Thoracic aorta (tissue), 2 donors: ENCODE results near the gene NEDD4L. TPM values are rescaled to one million over a fixed set of nuclear protein-coding genes. Genes with fewer than 3 reads are reported as not detected.

ENCODE experiments used
- ATAC-seq: fragments of 150-250 bp; one replicate; pipeline ENCODE4 v1.8.0; 2017; ENCODE audit warnings: low read depth; ENCODE audit not compliant: insufficient number of reproducible peaks, low FRiP score
- DNase-seq: peaks from one replicate; pipeline ENCODE4 v3.0.0-alpha.2; 2020; ENCODE audit warnings: low spot score
- H3K27ac ChIP-seq, 2 donors: fragments of 200-600 bp; sonication (generic); 1 replicate in 1 of 2; 2 replicates in 1 of 2; pipeline ENCODE4 v1.5.1; 2016; ENCODE audit warnings: mild to moderate bottlenecking in 2 of 2, moderate library complexity in 2 of 2
- H3K27me3 ChIP-seq: fragments of 200-600 bp; sonication (generic); replicated peaks from 2 replicates; pipeline ENCODE4 v1.6.0; 2016; ENCODE audit warnings: mild to moderate bottlenecking; ENCODE audit not compliant: insufficient read depth
- H3K36me3 ChIP-seq: fragments of 200-600 bp; sonication (generic); one replicate; pipeline ENCODE4 v1.5.1; 2016
- H3K4me1 ChIP-seq, 2 donors: fragments of 200-600 bp; sonication (generic); 1 replicate in 1 of 2; 2 replicates in 1 of 2; pipeline versions ENCODE4 v1.5.1 to v1.6.0; 2016; ENCODE audit warnings: low read depth in 2 of 2, mild to moderate bottlenecking in 1 of 2; ENCODE audit not compliant: control insufficient read depth in 1 of 2
- H3K4me3 ChIP-seq: fragments of 200-600 bp; sonication (generic); 2 replicates; pipeline ENCODE4 v1.5.1; 2016; ENCODE audit warnings: mild to moderate bottlenecking
- H3K9me3 ChIP-seq: fragments of 200-600 bp; sonication (generic); 2 replicates; pipeline ENCODE4 v1.5.1; 2016
- total RNA-seq, 2 donors: library from RNA; depleted of rRNA; stranded (reverse); fragments of >200 nt; gene quantifications; one replicate each; pipeline versions ENCODE4 v1.1.0 to v1.2.3, GENCODE V29; 2016
- TF ChIP-seq, protein P1 (sequence below): fragments of 200-600 bp; sonication (generic); IDR thresholded peaks from one replicate; pipeline ENCODE4 v1.5.1; 2019; ENCODE audit warnings: antibody characterized with exemption

Gene NEDD4L
- total RNA-seq, 2 donors from 2014 or later = 13.9 to 22.9 TPM

DNA sequence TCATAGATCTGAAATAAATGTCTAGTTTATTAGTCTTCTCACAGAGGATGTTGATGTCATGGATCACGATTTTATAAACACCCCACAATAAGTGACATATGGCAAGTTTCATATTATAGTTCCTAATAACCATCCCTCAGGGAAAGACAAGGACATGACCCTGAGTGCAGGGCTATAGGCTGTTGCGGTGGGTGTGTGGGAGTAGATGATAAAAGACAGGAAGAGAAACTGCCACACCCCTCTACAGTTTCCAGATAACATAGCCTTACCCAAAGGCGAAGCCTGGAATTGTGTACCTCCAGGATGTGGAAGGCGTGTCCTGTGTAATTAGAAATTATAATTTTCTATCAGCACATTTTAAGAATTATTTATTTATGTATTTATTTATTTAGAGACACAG lies 2.4 kb upstream of the NEDD4L start:
- Histone ChIP-seq H3K4me3 (no peak overlapping the region), H3K9me3 (no peaks in the 10 kb centered on the region), H3K4me1 (peaks cover 6 to 11% of the 10 kb centered on the region in 2 donors), H3K27me3 (no peaks in the 10 kb centered on the region), H3K36me3 (no peaks in the 10 kb centered on the region), H3K27ac (no peak overlapping the region)
- ATAC-seq (no peak), DNase-seq (no peak)
- TF ChIP-seq, protein P1, sequence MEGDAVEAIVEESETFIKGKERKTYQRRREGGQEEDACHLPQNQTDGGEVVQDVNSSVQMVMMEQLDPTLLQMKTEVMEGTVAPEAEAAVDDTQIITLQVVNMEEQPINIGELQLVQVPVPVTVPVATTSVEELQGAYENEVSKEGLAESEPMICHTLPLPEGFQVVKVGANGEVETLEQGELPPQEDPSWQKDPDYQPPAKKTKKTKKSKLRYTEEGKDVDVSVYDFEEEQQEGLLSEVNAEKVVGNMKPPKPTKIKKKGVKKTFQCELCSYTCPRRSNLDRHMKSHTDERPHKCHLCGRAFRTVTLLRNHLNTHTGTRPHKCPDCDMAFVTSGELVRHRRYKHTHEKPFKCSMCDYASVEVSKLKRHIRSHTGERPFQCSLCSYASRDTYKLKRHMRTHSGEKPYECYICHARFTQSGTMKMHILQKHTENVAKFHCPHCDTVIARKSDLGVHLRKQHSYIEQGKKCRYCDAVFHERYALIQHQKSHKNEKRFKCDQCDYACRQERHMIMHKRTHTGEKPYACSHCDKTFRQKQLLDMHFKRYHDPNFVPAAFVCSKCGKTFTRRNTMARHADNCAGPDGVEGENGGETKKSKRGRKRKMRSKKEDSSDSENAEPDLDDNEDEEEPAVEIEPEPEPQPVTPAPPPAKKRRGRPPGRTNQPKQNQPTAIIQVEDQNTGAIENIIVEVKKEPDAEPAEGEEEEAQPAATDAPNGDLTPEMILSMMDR = no peak

DNA sequence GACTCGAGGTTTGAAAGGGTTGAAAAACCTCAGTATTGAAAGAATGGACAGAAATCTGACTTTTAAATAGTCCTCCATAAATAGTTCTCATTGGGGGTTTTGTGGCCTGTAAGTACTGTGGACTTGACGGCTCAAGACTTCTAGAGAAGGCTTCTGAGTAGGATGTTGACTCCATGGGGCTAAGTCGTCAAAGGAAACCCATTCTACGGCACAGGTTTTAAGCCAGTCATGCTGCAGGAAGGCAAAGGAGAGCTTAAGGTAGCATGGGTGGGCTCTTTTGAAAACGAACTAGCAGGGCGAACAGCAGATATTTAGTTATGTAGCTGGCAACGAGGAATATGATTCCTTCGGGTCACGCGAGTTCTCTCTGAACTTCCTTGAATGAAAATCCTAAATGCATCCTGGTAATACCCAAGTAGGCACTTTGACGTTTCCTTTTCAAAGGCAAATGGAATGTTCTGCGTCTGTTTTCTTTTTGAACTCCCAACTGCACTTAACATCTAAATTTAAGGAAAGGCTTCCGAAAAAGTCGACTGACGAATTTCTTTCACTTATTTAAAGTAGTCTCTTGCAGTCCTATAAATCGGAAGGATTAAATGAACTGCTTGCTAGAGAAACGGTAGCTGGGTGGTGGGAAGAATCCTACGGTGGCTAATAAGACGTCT lies 1.1 kb upstream of the NEDD4L start:
- DNase-seq (no peak), ATAC-seq (no peak)
- Histone ChIP-seq H3K27me3 (no peaks in the 10 kb centered on the region), H3K4me3 (peak overlapping the region; percentile 86), H3K27ac (no peak overlapping the region), H3K4me1 (peaks cover 12 to 24% of the 10 kb centered on the region in 2 donors), H3K36me3 (no peaks in the 10 kb centered on the region), H3K9me3 (no peaks in the 10 kb centered on the region)
- TF ChIP-seq, protein P1 = no peak

DNA sequence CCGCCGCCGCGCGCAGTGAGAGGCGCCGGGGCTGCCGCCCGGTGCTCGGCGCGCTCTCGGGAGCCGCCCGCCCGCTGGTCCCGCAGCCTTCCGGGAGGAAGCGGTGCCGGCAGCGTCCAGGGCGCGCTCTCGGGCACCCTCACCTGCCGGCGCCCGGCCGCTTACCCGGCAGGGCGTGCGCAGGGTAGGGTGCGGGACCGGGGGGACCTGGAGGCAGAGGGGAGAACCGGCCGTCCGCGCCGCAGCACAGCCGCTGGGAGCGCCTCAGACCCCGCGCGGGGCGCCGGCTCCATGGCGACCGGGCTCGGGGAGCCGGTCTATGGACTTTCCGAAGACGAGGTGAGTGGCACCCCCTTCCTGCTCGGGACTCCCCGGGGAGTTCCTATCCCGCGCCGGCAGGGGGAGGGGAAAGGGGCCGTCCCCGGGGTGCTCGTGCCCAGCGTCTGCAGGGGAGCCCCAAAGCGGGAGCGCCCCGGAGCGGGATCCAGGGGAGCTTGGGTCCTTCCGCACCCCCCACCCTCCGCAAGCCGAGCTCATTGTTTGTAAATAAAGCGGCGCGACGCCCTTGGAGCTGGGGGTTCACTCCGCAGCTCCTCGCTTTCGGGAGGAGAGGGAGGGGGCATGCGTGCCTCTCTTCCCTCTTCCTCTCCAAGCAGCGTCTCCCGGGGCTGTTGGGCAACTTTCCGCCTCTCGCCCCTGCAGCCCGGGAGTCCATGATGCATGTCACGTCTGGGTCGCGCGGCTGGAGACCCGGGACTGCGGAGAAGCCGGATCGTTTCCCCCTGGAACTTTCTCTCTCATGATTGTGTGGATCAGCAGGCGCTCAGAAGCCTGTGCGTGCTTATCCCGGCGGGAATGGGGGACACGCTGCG lies 580 bp downstream of the NEDD4L start:
- peak overlapping the region; percentile 86 for H3K4me3 ChIP-seq
- TF ChIP-seq, protein P1 = no peak
- no peak for ATAC-seq

DNA sequence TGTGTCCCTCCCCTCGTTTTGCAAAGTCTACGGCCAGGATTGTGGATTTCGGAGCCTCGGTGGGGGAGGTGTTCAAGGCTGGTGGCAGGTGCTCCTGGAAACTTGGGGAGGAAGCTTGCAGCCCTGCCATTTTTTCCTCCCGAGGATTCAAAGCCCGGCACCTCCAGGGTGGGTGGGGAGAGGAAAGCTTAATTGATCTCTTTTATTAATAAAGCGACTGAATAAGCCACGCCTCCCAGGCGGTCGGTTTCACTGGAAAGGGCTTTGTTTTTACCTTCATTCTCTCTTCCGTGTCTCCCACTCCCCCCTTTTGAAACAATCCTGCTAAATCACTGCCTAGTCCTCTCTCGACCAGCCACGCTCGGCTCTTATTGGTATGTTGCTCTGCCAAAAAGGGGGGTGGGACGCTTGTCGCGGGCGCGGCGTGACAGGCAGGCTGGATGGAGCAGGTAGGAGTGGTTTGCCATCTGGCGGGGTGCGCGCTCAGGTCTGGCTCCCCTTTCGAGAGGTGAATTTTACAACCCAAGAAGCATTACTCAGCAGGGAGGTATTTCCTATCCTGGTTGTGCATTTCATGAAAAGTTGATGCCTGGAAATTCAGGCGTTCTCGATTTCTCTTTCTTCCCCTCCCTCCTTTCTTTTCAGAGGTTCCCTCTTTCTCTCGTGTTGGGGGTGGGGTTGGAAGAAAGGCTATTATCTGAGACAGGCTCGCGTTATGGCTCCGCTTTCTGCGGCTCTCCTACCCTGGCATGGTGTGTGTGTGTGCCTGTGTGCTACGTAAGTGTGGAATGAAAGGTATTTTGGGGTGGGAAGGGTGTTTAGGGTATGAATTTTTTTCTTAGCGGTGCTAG lies 1.4 kb downstream of the NEDD4L start:
- Histone ChIP-seq H3K27ac (peak overlapping the region; percentile 3 to 48), H3K4me3 (peak overlapping the region; percentile 86), H3K36me3 (no peaks in the 10 kb centered on the region), H3K9me3 (no peaks in the 10 kb centered on the region), H3K27me3 (no peaks in the 10 kb centered on the region), H3K4me1 (peaks cover 12 to 26% of the 10 kb centered on the region in 2 donors)
- ATAC-seq (no peak), DNase-seq (no peak)
- TF ChIP-seq, protein P1 = no peak

More for the DNA sequence above, 580 bp downstream of the NEDD4L start:
- Histone ChIP-seq H3K36me3 (no peaks in the 10 kb centered on the region), H3K27me3 (no peaks in the 10 kb centered on the region), H3K4me1 (peaks cover 12 to 26% of the 10 kb centered on the region in 2 donors), H3K9me3 (no peaks in the 10 kb centered on the region), H3K27ac (peak overlapping the region in 1 of 2 donors; percentile 48)
- DNase-seq = peak; percentile 23
